NCI-H146 treated with DMSO at 0.1 percent for 48 hours (cell line): ENCODE results near the gene BYSL.

Source experiments
- DNase-seq: peaks from one replicate; lab custom pipeline; 2025; ENCODE audit not compliant: unreplicated experiment; lab: John Stamatoyannopoulos, UW

BYSL gene

GRCh38 chr6:41975276-41975675 is 54.0 kb downstream of the BYSL start:
- no peak for DNase-seq

DNA sequence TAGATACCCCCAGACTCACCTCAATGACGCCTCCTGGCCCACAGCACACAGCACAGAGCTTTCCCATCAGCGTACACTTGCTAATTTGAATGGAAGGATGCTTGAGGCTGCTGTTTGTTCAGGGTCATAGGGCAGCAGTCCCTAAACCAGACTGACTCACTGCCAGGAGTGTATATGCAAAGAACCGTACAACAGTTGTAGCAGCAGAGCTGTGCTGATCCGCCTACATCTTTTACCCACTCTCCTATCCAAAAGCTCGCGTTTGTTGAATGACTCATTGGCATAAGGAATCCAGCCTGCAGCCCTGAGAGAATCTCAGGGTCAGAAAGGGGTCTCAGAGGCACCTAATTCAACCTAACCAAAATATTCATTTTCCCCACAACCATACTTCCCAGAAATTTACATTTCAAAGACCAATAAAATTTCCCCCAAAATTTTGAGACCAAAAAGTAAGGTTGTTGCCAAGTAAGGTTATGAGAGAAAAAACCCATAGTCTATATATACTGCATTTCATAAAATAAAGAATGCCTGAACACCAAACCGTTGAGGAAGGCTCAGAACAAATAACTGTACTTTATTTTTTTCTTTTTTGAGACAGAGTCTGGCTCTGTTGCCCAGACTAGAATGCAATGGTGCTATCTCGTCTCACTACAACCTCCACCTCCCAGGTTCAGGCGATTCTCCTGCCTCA is 55.6 kb downstream of the BYSL start:
- DNase-seq = no peak
